ENCODE results near the gene PRKD3.

GRCh38 chr2:37326285-37326684 lies 1.7 kb upstream of the PRKD3 start:
- TF ChIP-seq, protein P1, sequence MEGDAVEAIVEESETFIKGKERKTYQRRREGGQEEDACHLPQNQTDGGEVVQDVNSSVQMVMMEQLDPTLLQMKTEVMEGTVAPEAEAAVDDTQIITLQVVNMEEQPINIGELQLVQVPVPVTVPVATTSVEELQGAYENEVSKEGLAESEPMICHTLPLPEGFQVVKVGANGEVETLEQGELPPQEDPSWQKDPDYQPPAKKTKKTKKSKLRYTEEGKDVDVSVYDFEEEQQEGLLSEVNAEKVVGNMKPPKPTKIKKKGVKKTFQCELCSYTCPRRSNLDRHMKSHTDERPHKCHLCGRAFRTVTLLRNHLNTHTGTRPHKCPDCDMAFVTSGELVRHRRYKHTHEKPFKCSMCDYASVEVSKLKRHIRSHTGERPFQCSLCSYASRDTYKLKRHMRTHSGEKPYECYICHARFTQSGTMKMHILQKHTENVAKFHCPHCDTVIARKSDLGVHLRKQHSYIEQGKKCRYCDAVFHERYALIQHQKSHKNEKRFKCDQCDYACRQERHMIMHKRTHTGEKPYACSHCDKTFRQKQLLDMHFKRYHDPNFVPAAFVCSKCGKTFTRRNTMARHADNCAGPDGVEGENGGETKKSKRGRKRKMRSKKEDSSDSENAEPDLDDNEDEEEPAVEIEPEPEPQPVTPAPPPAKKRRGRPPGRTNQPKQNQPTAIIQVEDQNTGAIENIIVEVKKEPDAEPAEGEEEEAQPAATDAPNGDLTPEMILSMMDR (conservative IDR thresholded peaks at IDR 0.05 in 1 of 2, IDR thresholded peaks at IDR 0.05 in 1 of 2; ENCODE audit: extremely low read depth in 1 of 2, insufficient read depth in 1 of 2, low read depth in 1 of 2, low read length in 2 of 2), result no peak
- TF ChIP-seq EZH2 (IDR thresholded peaks at IDR 0.05; ENCODE audit: borderline replicate concordance, low read length), result no peak
